Fibroblast of villous mesenchyme (primary cell): Measurements from ENCODE around the gene ACY1. TPM values are rescaled to one million over a fixed set of nuclear protein-coding genes. Genes with fewer than 3 reads are reported as not detected.

Source experiments
- DNase-seq: peaks from one replicate; pipeline ENCODE4 v3.0.0-alpha.2; 2010; ENCODE audit warnings: low read depth
- H3K4me3 ChIP-seq: 2 replicates; pipeline ENCODE4 v1.5.1; 2011; ENCODE audit warnings: low read depth, mild to moderate bottlenecking, low read length
- small RNA-seq: library from RNA; depleted of rRNA; stranded (forward); fragments of <200 nt; gene quantifications from one replicate; pipeline ENCODE3, GENCODE V24; 2012
- total RNA-seq: library from RNA; depleted of rRNA; stranded (reverse); fragments of >200 nt; gene quantifications from 2 replicates; pipeline ENCODE4 v1.2.3, GENCODE V29; 2012
- TF ChIP-seq, protein P1 (sequence below): IDR thresholded peaks from 2 replicates; pipeline ENCODE4 v1.5.1; 2012; ENCODE audit warnings: low read depth, mild to moderate bottlenecking, low read length; ENCODE audit not compliant: insufficient read depth

The ACY1 gene
- total RNA-seq, 1 donor, result 23.3 TPM

GRCh38 chr3:52034212-52034611 lies 50.9 kb downstream of the ACY1 start:
- no peak overlapping the region for H3K4me3 ChIP-seq
- TF ChIP-seq, protein P1, sequence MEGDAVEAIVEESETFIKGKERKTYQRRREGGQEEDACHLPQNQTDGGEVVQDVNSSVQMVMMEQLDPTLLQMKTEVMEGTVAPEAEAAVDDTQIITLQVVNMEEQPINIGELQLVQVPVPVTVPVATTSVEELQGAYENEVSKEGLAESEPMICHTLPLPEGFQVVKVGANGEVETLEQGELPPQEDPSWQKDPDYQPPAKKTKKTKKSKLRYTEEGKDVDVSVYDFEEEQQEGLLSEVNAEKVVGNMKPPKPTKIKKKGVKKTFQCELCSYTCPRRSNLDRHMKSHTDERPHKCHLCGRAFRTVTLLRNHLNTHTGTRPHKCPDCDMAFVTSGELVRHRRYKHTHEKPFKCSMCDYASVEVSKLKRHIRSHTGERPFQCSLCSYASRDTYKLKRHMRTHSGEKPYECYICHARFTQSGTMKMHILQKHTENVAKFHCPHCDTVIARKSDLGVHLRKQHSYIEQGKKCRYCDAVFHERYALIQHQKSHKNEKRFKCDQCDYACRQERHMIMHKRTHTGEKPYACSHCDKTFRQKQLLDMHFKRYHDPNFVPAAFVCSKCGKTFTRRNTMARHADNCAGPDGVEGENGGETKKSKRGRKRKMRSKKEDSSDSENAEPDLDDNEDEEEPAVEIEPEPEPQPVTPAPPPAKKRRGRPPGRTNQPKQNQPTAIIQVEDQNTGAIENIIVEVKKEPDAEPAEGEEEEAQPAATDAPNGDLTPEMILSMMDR, result no peak
- DNase-seq, result no peak

- TF ChIP-seq, protein P1, result no peak
- DNase-seq, result no peak
- H3K4me3 ChIP-seq, result no peak overlapping the region
Observed at GRCh38 chr3:52034651-52035050, 51.3 kb downstream of the ACY1 start.

- TF ChIP-seq, protein P1, result no peak
- H3K4me3 ChIP-seq, result no peak overlapping the region
- DNase-seq, result no peak
Observed at GRCh38 chr3:52036222-52036694, 52.9 kb downstream of the ACY1 start.

DNA sequence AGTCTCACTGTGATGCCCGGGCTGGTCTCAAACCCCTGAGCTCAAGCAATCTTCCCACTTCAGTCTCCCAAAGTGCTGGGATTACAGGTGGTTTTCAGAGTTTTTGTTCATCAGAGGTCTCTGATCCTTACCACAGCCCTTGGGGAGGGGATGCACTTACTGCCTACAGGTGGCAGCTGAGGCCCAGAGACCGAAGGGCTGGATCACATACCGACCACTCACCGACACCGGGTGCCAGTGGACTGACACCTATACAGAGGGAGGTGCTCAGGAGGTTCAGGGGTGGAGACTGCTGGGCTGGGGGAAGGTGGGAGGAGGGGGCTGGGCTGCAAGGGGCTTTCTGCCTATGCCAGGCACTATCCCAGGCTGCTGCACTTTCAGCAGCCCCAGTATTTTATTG lies 53.5 kb downstream of the ACY1 start:
- H3K4me3 ChIP-seq, result no peak overlapping the region
- TF ChIP-seq, protein P1, result peak; percentile 18
- no peak for DNase-seq

DNA sequence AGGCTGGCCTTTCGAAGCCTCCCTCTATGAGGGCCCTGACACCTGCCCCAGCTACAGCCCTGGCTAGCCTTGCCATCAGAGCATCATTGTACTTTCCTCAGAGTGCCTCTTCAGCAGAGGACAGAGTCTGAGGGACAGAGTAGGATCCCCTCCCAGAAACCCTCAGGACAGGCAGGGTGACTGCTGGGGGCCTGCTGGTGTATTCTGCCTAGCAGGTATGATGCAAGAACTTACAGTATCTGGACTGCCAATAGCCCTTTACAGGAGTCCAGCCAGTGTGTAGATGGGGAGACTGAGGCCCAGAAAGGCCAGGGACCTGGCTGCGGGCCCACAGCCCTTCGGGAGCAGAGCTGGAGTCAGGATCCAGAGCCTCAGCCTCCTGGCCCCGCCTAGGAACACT lies 54.0 kb downstream of the ACY1 start:
- H3K4me3 ChIP-seq, result no peak overlapping the region
- no peak for DNase-seq
- TF ChIP-seq, protein P1, result no peak

DNA sequence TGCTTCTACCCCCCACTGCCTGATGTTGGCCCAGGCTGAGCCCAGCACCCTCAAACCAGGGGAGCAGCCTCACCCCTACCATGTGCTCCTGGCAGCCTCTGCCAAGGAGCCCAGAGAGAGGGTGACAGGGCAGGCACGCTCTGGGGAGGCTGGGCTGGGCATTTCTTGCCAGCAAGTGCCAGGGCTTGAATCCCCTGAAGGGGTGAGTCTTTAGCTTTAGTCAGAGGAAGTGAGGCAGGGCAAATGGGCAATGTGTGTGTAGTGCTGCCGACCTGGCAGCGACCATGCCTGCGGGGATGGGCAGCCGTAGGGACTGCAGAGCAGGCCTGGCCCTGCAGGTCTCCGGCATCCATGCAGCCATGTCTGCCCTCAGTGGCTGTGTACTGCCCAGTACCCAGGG lies 54.9 kb downstream of the ACY1 start:
- H3K4me3 ChIP-seq, result no peak overlapping the region
- TF ChIP-seq, protein P1, result no peak
- DNase-seq, result no peak

Small RNAs within 50 kb of the gene (small RNA-seq; reads per million reads assigned to genes)
- not detected for gene AC115284.1

Other genes starting within 250 kb of the ACY1 start
- not detected in 2 replicates for gene IQCF6, start 204.3 kb upstream of the ACY1 start, total RNA-seq
- gene IQCF2, start 121.9 kb upstream of the ACY1 start, total RNA-seq, result not detected in 2 replicates
- not detected in 2 replicates for gene IQCF5, start 107.9 kb upstream of the ACY1 start, total RNA-seq
- gene IQCF1, start 80.2 kb upstream of the ACY1 start, total RNA-seq, result not detected in 2 replicates
- 22.5 and 24.8 TPM in 2 replicates for gene RRP9, start 41.6 kb upstream of the ACY1 start, total RNA-seq
- 24.6 and 25.1 TPM in 2 replicates for gene PARP3, start 41.2 kb upstream of the ACY1 start, total RNA-seq
- gene GPR62, start 28.2 kb upstream of the ACY1 start, total RNA-seq, result under 0.01 TPM in 1 of 2 replicates, not detected in the other
- gene PCBP4, start 16.1 kb upstream of the ACY1 start, total RNA-seq, result 29.4 and 42.2 TPM in 2 replicates
- gene ABHD14B, start 9.5 kb upstream of the ACY1 start, total RNA-seq, result 18.0 and 19.9 TPM in 2 replicates
- gene ABHD14A, start 8.5 kb upstream of the ACY1 start, total RNA-seq, result 5.2 and 7.1 TPM in 2 replicates
- 617 and 759 TPM in 2 replicates for gene RPL29, start 12.4 kb downstream of the ACY1 start, total RNA-seq
- gene DUSP7, start 73.0 kb downstream of the ACY1 start, total RNA-seq, result 20.9 and 21.2 TPM in 2 replicates
- gene POC1A, start 170.9 kb downstream of the ACY1 start, total RNA-seq, result 5.6 and 6.1 TPM in 2 replicates
- gene ALAS1, start 214.6 kb downstream of the ACY1 start, total RNA-seq, result 42.5 and 52.2 TPM in 2 replicates
- not detected in 2 replicates for gene TLR9, start 242.1 kb downstream of the ACY1 start, total RNA-seq